HCEC 1CT (cell line): Measurements from ENCODE around the gene HSPA14.
"Not testable (repeated sequence)": the region's sequence is repeated elsewhere in the genome, so short reads cannot be mapped to it uniquely, and the experiment has no call there.

Experiments
- DNase-seq: peaks from one replicate; pipeline ENCODE4 v3.0.0-alpha.2; 2017

Gene HSPA14, protein sequence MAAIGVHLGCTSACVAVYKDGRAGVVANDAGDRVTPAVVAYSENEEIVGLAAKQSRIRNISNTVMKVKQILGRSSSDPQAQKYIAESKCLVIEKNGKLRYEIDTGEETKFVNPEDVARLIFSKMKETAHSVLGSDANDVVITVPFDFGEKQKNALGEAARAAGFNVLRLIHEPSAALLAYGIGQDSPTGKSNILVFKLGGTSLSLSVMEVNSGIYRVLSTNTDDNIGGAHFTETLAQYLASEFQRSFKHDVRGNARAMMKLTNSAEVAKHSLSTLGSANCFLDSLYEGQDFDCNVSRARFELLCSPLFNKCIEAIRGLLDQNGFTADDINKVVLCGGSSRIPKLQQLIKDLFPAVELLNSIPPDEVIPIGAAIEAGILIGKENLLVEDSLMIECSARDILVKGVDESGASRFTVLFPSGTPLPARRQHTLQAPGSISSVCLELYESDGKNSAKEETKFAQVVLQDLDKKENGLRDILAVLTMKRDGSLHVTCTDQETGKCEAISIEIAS

DNA sequence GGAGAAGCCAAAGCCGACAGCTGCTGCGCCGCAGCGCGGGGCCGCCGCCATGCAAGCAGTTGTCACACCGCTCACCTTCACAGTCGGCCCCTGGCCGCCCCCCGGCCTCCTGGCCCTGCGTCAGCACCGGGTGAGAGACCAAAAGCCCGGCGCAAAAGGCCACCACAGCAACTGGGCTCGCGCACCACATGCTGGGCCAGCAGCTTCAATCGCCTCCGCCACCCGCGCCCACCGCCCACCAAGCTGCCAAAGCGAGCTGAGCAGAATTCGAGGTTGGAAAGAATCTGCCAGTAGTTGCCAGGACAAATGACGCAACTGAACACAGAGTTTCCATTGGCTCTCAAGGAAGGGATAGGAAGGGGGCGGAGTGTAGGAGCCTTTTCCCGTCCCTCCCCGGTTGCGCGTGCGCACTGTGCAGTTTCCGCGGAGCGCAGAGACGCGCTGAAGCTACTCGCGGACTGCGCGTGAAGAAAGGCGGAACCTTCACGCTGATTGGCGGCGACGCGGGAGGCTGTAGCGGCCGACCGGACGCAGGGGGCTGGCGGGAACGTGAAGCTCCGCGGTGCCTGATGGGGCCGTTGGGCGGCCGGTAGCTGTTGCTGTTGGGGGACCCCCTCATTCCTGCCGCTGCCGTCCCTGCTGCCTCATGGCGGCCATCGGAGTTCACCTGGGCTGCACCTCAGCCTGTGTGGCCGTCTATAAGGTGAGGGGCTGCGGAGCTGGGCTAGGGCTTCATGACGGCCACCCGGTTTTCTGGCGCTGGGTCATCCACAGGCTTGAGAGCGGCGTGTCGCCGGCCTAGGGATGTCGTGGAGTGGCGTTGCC lies at the start of gene HSPA14, which contains the start of the genes CDNF and MSANTD7:
Gene HSPA14 (plus strand): TSS at position 550 of the 825 bp plus-strand sequence. CDS start 97 bp downstream, at position 647.
Gene CDNF (minus strand): TSS at position 281 of the 825 bp plus-strand sequence. CDS start 91 bp downstream, at position 190.
Gene MSANTD7 (plus strand): TSS at position 550 of the 825 bp plus-strand sequence. CDS start 3,979 bp downstream, outside the sequence.
- peak; percentile 98 for DNase-seq

DNA sequence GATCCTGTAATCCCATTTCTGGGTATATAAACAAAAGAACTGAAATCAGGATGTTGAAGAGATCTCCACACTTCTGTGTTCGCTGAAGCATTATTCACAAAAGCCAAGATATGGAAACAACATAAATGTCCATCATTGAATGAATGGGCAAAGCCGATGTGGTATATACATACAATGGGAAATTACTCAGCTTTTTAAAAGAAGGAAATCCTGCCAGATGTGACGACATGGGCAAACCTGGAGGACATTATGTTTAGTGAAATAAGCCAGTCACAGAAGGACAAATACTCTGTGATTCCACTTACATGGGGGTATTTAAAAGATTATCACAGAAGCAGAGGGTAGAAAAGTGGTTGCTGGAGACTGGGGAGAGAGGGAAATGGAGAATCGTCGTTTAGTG lies 39.5 kb upstream of the HSPA14 start:
- DNase-seq: no peak

DNA sequence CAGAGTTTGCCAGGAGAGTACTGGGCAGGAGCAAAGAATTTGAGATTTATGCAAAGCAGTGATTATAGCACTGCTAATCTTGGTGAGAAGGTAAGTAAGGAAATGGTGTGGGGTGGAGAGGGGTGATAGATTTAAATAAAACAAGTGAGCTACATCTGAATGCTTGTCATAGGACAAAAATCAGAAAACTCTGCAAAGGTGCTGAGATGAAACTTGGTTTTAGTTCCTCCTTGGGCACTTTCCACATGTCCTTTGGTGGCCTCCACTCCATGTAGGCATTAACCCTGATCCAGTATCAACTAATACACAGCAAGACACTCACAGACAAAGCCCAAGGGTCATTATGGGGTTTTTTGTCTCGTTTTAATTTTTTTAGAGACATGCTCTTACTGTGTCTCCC lies 37.7 kb upstream of the HSPA14 start:
- DNase-seq: no peak

DNA sequence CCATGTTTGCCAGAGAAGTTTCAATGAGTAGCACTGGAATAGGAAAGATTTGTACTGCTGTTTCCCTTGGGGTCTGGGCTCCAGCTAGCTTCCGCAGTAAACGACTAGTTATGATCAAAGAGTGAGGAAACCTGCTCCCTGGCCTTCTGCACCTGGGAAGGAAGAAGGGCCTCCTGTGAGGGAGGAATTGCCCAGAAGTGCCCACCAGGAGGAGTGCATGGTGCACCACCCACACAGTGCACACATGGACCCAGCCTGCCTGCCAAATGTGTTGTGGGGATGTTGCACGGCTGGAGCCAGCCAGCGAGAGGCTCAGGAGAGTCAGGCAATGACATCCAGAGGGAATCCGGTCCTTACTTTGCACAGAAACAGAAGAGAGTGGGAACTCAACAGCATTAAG lies 36.4 kb upstream of the HSPA14 start:
- DNase-seq: no peak

DNA sequence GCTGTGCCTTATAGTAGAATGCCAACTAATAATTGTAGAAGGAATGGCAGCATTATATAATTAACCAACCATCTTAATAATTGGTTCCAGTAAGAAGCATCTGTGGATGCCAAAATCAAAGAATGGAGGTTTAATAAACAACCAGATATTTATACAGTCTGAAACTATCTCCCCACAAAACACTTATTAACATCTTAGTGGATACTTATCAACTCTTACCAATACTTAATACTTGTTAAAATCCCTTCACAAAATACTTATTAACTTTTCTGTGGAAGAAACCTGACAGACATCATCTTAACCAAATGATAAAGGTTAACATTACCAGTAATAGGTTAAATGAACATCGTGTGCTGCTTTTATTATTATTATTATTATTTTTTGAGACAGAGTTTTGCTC lies 34.3 kb upstream of the HSPA14 start:
- DNase-seq: no peak

DNA sequence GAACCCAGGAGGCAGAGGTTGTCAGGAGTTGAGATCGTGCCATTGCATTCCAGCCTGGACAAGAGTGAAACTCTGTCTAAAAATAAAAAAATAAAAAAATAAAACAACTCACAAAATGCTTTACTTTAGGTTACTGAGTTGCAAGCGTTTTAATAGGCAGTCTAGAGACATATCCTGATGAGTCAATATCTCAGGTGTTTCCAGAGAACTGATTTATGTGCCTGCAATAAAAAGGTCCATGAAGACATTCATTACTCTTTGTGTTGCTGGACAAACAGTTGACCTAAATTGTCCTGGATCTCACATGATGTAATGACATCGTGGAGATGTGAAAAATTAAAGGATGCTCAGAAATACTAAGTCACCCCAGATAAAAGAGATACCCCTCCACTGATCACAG lies 31.8 kb upstream of the HSPA14 start:
- DNase-seq: no peak

DNA sequence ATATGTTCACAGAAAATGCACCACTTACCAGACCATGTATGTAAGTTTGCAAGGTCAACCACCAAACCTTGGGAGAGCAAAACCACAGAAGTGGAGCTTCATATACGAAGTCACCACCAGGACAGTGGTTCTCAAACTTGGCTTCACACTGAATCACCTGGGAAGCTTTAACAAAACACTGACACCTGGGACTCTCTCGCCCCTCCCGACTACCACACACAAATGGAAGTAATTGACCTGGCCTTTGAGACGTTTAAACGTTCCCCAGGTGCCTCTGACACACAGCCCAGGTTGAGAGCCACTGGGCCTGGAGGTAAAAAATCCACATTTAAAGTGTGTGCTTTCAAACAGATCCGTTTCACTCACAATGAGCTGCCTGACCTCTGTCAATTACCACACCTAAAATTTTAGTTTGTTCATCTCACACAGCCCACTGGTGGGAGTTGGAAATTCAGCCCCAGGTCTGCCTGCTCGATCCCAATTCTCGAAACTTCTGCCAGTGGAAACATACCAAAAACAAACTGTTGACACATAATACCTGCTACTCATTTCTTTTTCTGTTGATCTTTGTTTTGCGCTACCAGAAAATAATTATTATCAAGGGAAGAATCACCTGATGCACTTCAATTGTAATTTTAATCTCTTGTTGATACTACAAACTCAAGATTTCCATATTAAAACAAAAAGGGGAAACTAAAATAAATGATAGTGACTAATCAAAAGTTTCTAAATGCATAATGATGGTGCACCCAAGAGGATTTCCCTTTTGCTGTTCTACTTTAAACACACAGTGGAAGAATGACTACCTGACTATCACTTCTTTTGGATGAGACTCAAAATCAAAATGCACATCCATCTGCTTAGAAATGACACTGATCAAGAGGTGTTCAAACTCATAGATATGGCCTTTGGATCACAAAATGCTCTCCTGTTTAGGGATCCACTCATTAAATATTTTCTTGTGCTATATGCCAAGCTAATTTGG lies 26.8 kb upstream of the HSPA14 start:
- no peak for DNase-seq

DNA sequence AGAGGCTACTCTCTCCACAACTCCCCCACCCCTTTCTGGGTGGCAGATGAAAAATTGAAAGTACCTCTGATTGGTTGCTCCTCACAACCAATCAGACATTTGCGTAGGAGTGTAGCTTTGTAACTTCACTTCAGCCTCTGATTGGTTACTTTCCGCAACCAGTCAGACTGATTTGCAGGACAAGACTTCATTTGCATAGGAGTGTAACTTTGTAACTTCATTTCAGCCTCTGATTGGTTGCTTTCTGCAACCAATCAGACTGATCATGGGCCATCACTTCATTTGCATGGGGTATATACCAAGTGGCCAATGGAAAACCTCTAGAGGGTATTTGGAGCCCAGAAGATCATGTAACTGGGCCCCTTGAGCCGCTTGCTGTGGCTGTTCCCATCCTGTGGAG lies 25.8 kb upstream of the HSPA14 start:
- no peak for DNase-seq

DNA sequence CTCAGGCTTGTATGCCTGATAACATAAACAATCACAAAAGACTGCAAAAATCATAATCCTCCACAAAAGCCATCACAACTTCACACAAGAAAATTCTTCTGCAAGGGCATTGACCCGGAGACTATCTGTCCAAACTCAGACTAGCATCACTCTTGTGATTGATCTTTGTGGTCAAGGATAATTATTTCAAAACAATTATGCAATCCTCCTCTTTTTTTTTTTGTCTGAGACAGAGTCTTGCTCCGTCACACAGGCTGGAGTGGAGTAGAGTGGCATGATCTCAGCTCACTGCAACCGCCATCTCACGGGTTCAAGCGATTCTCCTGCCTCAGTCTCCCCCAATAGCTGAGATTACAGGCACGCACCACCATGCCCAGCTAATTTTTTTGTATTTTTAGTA lies 22.4 kb upstream of the HSPA14 start:
- peak; percentile 70 for DNase-seq

DNA sequence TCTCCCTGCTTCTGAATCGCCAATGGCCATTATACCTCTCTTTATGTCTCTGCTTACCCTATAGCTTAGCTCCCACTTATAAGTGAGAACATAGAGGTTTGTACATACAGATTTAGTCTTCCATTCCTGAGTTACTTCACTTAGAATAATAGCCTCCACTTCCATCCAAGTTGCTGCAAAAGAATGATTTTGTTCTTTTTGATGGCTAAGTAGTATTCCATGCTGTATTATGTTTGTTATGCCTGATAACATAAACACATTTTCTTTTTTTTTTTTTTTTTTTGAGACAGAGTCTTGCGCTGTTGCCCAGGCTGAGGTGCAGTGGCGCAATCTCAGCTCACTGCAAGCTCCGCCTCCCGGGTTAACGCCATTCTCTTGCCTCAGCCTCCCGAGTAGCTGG lies 21.4 kb upstream of the HSPA14 start:
- DNase-seq: not testable (repeated sequence)

DNA sequence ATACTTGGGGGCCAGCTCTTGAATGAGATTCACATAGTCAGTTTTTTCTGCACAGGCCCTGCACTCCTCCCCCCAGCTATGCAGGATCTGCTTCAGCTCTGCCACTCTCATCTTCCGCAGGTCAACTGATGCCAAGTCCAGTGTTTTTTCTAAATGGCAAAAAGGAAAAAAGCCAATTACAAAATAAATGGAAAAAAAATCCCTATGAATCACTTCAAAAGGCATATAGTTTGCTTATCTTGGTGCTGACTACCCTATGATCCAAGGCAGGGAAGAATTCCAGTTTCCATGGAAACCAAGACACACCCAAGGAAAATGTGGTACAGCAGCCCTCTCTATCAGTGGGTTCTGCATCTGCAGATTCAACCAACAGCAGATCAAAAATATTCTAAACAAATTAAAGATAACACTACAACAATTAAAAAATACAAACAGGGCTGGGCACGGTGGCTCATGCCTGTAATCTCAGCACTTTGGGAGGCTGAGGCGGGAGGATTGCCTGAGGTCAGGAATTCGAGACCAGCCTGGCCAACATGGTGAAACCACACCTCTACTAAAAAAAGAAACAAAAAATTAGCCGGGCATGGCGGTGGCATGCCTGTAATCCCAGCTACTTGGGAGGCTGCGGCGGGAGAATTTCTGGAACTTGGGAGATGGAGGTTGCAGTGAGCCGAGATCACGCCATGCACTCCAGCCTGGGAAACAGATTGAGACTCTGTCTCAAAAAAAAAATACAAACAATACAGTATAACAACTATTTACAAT lies 17.9 kb upstream of the HSPA14 start:
- DNase-seq: peak; percentile 93

DNA sequence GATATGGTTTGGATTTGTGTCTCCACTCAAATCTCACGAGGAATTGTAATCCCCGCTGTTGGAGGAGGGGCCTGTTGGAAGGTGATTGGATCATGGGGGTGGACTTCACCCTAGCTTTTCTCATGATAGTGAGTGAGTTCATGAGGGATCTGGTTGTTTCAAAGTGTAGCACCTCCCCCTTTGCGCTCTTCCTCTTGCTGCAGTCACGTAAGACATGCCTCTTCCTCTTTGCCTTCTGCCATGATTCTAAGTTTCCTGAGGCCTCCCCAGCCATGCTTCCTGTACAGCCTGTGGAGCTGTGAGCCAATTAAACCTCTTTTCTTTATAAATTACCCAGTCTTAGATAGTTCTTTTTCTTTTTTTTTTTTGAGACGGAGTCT lies 17.3 kb upstream of the HSPA14 start:
- DNase-seq: no peak

DNA sequence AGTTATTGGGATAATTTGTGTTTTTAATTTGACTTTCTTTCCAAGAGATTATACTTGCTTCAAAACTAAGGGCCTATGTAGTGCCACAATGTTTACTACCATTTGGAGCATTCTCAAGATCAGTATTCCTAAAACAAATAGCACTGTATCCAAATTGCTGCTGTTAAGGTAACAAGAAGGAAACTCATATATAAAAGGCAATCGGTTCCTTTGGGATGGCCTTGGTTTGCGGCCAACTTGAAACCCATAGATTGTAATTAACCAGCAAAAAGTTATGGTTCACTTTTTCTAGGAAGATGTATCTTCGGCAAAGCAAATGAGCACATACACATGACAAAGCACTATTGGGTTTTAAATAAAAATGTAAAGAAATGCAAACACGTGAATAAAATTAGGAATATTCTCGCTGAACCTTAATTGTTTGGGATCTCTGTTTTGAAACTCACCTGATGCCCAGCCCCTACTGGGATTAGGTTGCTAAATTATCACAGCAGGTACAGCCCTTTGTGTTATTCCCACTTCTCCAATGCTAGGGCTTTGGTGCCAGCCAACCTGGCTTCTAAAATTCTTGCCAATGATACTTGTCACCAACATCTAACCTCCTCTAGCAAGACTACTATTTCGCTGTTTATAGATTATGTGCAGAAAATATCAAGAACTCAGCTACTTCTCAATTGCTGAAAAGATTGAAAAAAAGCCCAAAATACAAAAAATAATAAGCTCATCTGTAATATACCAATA lies 16.3 kb upstream of the HSPA14 start:
- no peak for DNase-seq

DNA sequence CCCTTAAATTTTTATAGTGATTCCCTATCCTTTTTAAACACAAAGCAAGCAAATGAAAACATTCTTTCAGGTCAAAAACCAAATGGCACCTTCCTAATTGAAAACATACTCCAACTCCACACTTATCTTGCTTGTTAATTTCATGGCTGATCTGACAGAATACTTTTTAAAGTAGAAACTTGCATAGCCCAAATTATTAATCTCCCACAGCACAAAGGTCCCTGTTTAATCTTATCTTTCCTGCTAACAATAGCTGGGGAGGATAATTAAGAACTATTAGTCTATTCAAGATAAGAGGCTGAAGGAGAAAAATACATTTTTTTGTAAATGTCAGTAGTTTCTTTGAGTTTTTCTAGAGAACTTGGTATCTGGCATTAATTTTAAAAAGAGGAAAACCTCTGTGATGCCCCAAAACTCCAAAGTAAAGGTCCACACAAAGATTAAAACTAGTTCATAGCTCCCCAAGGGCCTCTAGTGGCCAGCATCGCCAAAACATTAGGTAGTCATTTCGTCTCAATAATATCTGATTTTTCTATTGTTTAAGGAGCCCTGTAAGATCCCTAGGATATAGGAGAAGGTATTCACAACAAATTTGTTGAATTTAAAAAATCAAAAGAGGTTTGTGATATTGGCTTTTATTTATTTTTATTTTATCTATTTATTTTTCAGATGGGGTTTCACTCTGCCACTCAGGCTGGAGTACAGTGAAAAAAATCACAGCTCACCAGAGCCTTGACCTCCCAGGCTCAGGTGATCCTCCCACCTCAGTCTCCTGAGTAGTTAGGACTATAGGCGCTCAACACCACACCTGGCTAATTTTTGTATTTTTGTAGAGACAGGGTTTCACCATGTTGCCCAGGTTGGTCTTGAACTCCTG lies 15.0 kb upstream of the HSPA14 start:
- peak; percentile 54 for DNase-seq

DNA sequence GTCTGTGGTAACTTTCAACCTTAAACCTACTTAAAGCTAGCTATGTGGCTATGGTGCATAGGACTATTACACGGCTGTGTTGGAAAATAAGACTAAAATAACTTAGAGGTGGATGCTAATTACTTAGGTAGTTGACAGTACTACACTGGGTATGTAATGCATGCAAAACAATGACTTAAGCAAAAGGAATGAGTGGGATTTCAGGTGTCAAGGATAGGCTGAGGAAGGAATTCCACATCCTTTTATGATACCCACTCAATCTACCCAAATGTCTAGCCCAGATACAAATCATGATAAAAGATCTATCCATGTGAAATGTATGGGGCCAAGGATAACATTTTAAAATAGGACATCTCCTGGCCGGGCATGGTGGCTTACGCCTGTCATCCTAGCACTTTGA lies 14.1 kb upstream of the HSPA14 start:
- DNase-seq: no peak

DNA sequence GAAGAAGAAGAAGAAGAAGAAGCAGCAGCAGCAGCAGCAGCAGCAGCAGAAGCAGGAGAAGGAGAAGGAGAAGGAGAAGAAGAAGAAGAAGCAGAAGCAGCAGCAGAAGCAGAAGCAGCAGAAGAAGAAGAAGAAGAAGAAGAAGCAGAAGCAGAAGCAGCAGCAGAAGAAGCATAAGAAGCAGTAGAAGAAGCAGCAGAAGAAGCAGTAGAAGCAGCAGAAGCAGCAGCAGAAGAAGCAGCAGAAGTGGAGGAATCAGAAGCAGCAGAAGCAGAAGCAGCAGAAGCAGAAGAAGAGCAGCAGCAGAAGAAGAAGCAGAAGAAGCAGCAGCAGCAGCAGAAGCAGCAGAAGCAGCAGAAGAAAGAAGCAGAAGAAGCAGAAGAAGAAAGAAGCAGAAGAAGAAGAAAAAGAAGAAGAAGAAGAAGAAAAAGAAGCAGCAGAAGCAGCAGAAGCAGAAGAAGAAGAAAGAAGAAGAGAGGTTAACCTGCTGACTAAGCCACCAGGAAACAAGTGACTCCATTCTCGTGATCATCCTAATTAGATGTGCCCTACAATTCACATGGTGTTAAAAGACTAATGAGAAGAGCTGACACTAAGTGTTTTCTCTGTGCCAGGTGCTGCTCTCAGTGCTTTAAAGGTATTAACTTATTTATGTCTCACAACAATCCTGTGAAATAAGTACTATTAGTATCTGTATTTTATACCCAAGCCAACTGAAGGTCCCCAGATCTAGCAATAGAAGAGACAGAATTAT lies 11.9 kb upstream of the HSPA14 start:
- no peak for DNase-seq

DNA sequence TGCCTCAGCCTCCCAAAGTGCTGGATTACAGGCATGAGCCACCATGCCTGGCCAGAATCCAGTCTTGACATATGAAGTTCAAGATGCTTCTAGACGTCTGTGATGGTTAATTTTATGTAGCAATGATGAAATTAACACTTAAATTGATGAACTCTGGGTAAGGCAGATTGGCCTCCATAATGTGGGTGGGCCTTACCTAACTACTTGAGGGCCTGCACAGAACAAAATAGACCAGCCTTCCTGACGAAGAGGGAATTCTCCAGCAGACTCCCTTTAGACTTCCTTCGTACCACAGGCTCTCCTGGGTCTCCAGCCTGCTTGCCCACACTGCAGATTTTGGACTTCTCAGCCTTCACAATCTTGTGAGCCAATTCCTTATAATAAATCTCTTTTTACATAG lies 5.0 kb upstream of the HSPA14 start:
- DNase-seq: no peak

DNA sequence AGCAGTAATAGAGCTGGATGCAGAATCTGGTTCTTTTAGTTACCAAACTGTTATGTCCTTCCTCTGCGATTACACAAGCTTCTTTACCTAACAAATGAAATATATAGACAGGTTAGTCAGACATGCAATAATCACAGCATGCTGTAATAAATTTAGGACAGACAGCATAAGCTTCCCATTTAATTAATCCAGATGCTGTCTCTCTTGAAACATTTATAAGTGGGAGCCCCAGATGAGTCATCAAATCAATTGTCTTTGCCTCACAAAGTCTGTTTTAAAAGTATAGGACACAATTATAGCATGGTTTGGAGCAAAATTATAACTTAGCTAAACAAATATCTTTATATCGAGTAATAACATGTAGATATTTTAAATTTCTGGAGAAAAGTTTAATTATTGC lies 1.9 kb upstream of the HSPA14 start:
- DNase-seq: no peak
